Activated B cell treated with CpG ODN at 0.5 μM for 24 hours (primary cell): ENCODE data around the gene SETD1B. TPM values are rescaled to one million over a fixed set of nuclear protein-coding genes. Genes with fewer than 3 reads are reported as not detected.

Experiments used
- ATAC-seq: fragments of 200-7000 bp; cut with Tn5 transposase; one replicate; pipeline ENCODE4 v1.10.0; 2021; ENCODE audit warnings: low read depth, mild to moderate bottlenecking, moderate library complexity
- CTCF ChIA-PET: fragments of 350-600 bp; sonication (Branson Sonifier 250); formaldehyde crosslinking; loops from one replicate; lab custom pipeline; 2021; ENCODE audit warnings: antibody characterized with exemption; lab: Charles Lee
- POLR2A ChIA-PET: fragments of 350-600 bp; sonication (Branson Sonifier 250); formaldehyde crosslinking; loops from one replicate; lab custom pipeline; 2021; ENCODE audit warnings: antibody characterized with exemption; lab: Charles Lee
- DNase-seq: peaks from one replicate; pipeline ENCODE4 v3.0.0; 2022
- H3K27ac Mint-ChIP-seq: one replicate; pipeline ENCODE4 v1.8.0; 2020; ENCODE audit warnings: mixed read lengths
- H3K27me3 Mint-ChIP-seq: one replicate; pipeline ENCODE4 v1.8.0; 2021; ENCODE audit warnings: mixed read lengths
- H3K36me3 Mint-ChIP-seq: one replicate; pipeline ENCODE4 v1.8.0; 2021; ENCODE audit warnings: low read depth, mixed read lengths
- H3K4me1 Mint-ChIP-seq: one replicate; pipeline ENCODE4 v1.8.0; 2021; ENCODE audit warnings: mixed read lengths
- H3K4me3 Mint-ChIP-seq: one replicate; pipeline ENCODE4 v1.8.0; 2020; ENCODE audit warnings: mild to moderate bottlenecking, mixed read lengths
- H3K9me3 Mint-ChIP-seq: one replicate; pipeline ENCODE4 v1.8.0; 2020; ENCODE audit warnings: mixed read lengths
- CTCF ChIP-seq: fragments of 200-600 bp; IDR thresholded peaks from one replicate; pipeline ENCODE4 v1.8.0; 2022; ENCODE audit warnings: antibody characterized with exemption, mild to moderate bottlenecking
- intact Hi-C: fragments of 100-400 bp; cut with micrococcal nuclease; formaldehyde crosslinking; loops from one replicate; pipeline ENCODE4 v1.15.1; 2024
- total RNA-seq: library from RNA; stranded (reverse); gene quantifications from 2 replicates; pipeline ENCODE4 v1.2.3, GENCODE V29; 2022

Gene SETD1B
- total RNA-seq, 1 donor from 2014 or later, result 40.3 TPM

GRCh38 chr12:121798787-121799155 is 5.0 kb upstream of the SETD1B start:
- H3K27ac Mint-ChIP-seq, result peak overlapping the region; percentile 84
- POLR2A ChIA-PET, result interaction anchor here (29.6 to 33.0 kb wide), 2 partner anchors 4 to 11 kb away, joined by 1155 read pairs; partner anchors contain the start of genes RHOF and SETD1B
- H3K9me3 Mint-ChIP-seq, result no peaks in the 10 kb centered on the region
- TF ChIP-seq CTCF, result no peak
- ATAC-seq (no peak), DNase-seq (no peak)
- H3K27me3 Mint-ChIP-seq, result no peaks in the 10 kb centered on the region
- peaks cover 46% of the 10 kb centered on the region for H3K4me1 Mint-ChIP-seq
- intact Hi-C loops, result loop anchor here (1.0 kb wide), 1 partner anchor 13 kb away; no protein-coding TSS in a partner anchor
- CTCF ChIA-PET, result interaction anchor here (1.2 to 11.1 kb wide), 3 partner anchors 9 to 18 kb away, joined by 3 to 635 read pairs (median 4); partner anchors contain the start of gene SETD1B
- peak overlapping the region; percentile 85 for H3K4me3 Mint-ChIP-seq
- peaks cover 46% of the 10 kb centered on the region for H3K36me3 Mint-ChIP-seq

- no peak for ATAC-seq
- Mint-ChIP-seq H3K27me3 (no peaks in the 10 kb centered on the region), H3K36me3 (peaks cover 46% of the 10 kb centered on the region), H3K4me1 (peaks cover 45% of the 10 kb centered on the region), H3K9me3 (no peaks in the 10 kb centered on the region), H3K4me3 (peak overlapping the region; percentile 85), H3K27ac (peak overlapping the region; percentile 86)
- TF ChIP-seq CTCF, result no peak
- ChIA-PET CTCF (interaction anchor here (1.2 to 11.1 kb wide), 3 partner anchors 8 to 18 kb away, joined by 3 to 635 read pairs (median 4); partner anchors contain the start of gene SETD1B), POLR2A (interaction anchor here (0.6 to 33.0 kb wide), 10 partner anchors 3 to 528 kb away, joined by 3 to 1155 read pairs (median 5); partner anchors contain the start of genes CFAP251, PSMD9, RHOF and SETD1B)
- peak; percentile 45 for DNase-seq
- intact Hi-C loops, result loop anchor here (1.0 kb wide), 1 partner anchor 12 kb away; no protein-coding TSS in a partner anchor
These were observed 4.5 kb upstream of the SETD1B start for GRCh38 chr12:121799156-121799841.

GRCh38 chr12:121799842-121800693 is 3.7 kb upstream of the SETD1B start:
- intact Hi-C loops, result loop anchor here (1.0 to 5.0 kb wide), 3 partner anchors 11 to 1508 kb away; partner anchors contain the start of genes BCL7A, RNU4-1 and RNU4-2

More at GRCh38 chr12:121799842-121800693, 3.7 kb upstream of the SETD1B start:
- ATAC-seq (peak; percentile 41), DNase-seq (peak; percentile 79)
- Mint-ChIP-seq H3K4me3 (peak overlapping the region; percentile 85), H3K9me3 (no peaks in the 10 kb centered on the region), H3K4me1 (peaks cover 40% of the 10 kb centered on the region), H3K27ac (peak overlapping the region; percentile 86), H3K36me3 (peaks cover 46% of the 10 kb centered on the region), H3K27me3 (no peaks in the 10 kb centered on the region)
- ChIA-PET POLR2A (interaction anchor here (0.6 to 33.0 kb wide), 13 partner anchors 2 to 528 kb away, joined by 3 to 1155 read pairs (median 6); partner anchors contain the start of genes CFAP251, PSMD9, RHOF and SETD1B), CTCF (interaction anchor here (2.6 to 14.3 kb wide), 4 partner anchors 6 to 89 kb away, joined by 8 to 635 read pairs (median 337); partner anchors contain the start of genes PSMD9, RHOF and SETD1B)
- no peak for TF ChIP-seq CTCF
